Activated T-cell treated with anti-CD3 and anti-CD28 coated beads for 48 hours (primary cell): Measurements from ENCODE around the gene SEPTIN6.

Experiments
- DNase-seq: peaks from one replicate; pipeline ENCODE4 v3.0.0-alpha.2; 2020; ENCODE audit warnings: low read depth

The SEPTIN6 gene

GRCh38 chrX:119648421-119648775 is 44.6 kb downstream of the SEPTIN6 start:
- DNase-seq: no peak

GRCh38 chrX:119647552-119648420 is 45.2 kb downstream of the SEPTIN6 start:
- DNase-seq: peak; percentile 46

GRCh38 chrX:119647089-119647488 is 45.9 kb downstream of the SEPTIN6 start:
- DNase-seq: no peak

- no peak for DNase-seq
Observed at GRCh38 chrX:119646515-119646914, 46.5 kb downstream of the SEPTIN6 start.

- DNase-seq: no peak
Observed at GRCh38 chrX:119643696-119644095, 49.3 kb downstream of the SEPTIN6 start.
